Stimulated activated CD4-positive, alpha-beta T cell treated with anti-CD3 and anti-CD28 coated beads, Interleukin-15, amount 100 ng/mL, for 1 hour (primary cell): ENCODE data around the gene IMMP2L.

ENCODE experiments used
- DNase-seq, 2 donors: peaks; one replicate each; pipeline ENCODE4 v3.0.0-alpha.2; 2020; ENCODE audit warnings: low read depth in 1 of 2, low spot score in 1 of 2

IMMP2L gene

GRCh38 chr7:110888641-110889040 lies 673.7 kb downstream of the IMMP2L start:
- no peak for DNase-seq

- no peak for DNase-seq
Observed at GRCh38 chr7:110885474-110885873, 676.8 kb downstream of the IMMP2L start.

DNA sequence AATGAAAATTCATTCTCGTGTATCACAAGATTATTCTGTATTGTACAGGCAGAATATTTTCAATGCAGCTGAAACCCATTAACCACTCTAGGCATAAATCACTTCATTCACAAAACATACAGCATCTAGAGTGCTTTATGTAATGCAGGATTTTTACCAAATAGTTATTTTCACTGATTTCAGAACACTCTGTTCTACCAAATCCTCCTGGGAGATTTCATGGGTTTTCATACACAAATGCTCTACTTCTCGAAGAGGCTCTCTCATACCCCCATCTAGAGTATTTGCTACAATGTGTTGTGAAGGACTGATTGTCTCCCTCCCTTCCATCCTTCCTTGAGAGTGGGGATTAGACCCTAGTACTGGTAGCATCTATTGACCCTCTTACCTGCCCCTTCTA lies 680.6 kb downstream of the IMMP2L start:
- no peak for DNase-seq

- no peak for DNase-seq
Observed at GRCh38 chr7:110880971-110881370, 681.3 kb downstream of the IMMP2L start.

DNA sequence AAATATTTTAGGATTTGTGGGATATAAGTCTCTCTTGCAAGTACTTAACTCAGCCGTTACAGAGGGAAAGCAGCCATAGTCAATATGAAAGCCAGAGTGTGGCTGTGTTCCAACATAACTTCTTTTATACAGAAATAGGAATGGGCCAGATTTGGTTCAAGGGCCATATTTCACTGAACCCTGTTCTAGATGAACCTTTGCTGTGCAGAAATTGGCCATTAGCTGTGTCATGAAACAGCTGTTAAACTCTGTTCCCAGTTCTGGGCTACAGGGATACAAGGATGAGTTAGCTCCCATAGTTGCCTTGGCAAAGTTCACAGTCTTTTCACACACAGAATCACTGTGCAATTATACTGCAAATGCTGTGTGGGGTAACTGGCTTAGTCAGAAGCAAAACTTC lies 685.3 kb downstream of the IMMP2L start:
- DNase-seq: no peak

GRCh38 chr7:110875346-110875745 lies 686.9 kb downstream of the IMMP2L start:
- no peak for DNase-seq

DNA sequence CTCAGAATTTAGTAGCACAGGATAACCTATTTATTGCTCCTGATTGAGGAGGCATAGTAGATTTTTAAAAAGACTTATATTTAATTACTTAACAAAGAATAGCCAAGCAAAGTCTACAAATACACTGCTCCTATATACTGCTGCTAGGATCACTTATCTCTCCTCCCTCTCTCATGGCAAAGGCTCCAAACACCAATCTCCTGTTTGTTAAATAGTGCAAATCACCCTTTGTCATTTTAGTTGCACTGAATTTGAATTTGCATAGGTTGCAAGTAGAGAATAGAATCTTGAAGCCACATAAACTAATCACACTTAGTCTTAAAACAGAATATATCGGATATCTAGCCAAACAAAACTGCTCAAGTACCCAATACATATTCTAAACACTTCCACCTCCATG lies 690.4 kb downstream of the IMMP2L start:
- no peak for DNase-seq

DNA sequence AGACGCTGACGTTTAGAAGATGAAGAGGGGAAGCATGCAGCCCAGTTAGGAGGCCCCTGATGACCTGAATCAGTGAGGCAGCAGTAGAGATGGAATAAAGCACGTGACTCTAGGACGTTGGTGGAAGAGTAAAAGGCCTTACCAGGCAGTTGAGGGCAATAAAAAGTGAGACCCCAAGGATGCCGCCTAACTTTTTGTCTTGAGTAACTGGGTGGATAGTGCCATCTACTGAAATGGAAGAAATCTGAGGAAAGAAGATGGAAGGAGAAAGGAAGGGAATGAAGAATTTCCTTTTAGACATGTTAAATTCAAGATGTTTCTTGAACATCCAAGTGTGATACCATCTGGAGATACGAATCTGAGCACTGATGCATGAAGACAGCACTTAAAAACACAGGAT lies 691.4 kb downstream of the IMMP2L start:
- no peak for DNase-seq

GRCh38 chr7:110868458-110868857 lies 693.8 kb downstream of the IMMP2L start:
- no peak for DNase-seq

GRCh38 chr7:110867771-110868170 lies 694.5 kb downstream of the IMMP2L start:
- no peak for DNase-seq

DNA sequence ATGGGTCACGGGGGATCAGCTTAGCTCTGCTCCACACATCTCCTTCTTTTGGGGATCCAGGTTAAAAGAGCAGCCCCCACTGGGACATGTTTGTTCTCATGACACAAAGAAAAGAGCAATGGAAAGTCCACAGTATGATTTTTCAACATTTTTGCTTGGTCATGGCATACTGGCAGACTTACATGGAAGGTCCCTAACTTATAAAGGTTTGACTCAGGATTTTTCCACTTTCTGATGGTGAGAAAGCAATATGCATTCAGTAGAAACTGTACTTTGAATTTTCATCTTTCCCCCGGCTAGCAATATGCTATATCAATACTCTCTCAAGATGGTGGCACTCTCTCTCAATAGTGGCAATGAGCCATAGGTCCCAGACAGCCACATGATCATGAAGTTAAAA lies 699.0 kb downstream of the IMMP2L start:
- no peak for DNase-seq

GRCh38 chr7:110861163-110861562 lies 701.1 kb downstream of the IMMP2L start:
- no peak for DNase-seq

- no peak for DNase-seq
Observed at GRCh38 chr7:110857106-110857505, 705.2 kb downstream of the IMMP2L start.

DNA sequence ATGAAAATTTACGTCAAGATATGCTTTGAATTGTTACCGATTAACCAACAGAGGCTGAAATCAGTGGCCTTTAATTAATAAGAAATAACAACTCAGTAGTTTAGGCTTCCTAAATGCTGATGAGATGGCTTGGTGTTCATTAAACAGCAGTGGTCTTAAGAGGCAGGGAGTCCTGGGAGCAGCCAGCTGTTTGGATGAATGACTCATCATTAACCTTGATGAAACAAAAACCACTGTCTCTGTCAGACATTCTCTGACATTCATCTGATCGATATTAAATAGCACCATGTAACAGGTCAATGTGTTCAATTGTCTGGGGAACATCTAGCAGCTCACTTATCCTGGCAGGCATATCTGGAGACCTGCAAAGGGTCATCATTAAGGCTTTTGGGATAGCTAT lies 705.6 kb downstream of the IMMP2L start:
- DNase-seq: no peak

GRCh38 chr7:110854651-110855050 lies 707.6 kb downstream of the IMMP2L start:
- DNase-seq: no peak

DNA sequence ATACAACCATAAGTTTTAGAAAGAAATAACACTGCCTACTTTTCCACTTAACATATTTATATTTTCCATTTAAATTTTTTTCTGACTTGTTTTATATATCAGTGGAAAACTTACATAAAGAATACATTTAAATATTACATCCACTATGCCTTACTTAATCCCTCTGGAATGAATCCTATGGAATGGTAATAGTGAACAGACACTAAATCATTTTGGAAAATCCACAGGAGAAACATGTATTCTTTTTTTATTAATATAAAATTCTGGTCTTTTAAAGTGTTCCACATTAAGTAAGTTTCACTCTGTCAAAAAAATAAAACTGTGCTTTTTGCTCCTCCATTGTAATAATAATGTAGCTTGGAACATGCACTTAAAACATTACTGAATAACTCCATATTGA lies 708.1 kb downstream of the IMMP2L start:
- no peak for DNase-seq

DNA sequence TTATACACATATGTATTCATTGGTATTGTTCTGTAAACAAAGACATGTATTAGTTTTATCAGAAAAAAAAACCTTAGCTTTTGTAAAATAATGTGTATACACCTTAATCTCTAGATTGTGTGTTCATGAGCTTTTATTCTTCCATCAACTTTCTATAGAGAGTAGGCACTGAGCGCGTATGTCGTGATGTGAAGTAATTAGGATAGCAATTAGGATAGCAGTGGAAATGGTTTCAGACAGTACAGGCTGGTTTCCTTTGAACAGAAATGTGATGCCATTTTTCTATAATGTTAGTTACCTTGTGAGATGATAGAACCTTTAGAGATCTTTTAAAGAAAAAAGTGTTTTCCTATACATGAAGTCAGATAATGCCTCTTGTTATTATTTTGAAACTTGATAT lies 709.0 kb downstream of the IMMP2L start:
- DNase-seq: no peak

DNA sequence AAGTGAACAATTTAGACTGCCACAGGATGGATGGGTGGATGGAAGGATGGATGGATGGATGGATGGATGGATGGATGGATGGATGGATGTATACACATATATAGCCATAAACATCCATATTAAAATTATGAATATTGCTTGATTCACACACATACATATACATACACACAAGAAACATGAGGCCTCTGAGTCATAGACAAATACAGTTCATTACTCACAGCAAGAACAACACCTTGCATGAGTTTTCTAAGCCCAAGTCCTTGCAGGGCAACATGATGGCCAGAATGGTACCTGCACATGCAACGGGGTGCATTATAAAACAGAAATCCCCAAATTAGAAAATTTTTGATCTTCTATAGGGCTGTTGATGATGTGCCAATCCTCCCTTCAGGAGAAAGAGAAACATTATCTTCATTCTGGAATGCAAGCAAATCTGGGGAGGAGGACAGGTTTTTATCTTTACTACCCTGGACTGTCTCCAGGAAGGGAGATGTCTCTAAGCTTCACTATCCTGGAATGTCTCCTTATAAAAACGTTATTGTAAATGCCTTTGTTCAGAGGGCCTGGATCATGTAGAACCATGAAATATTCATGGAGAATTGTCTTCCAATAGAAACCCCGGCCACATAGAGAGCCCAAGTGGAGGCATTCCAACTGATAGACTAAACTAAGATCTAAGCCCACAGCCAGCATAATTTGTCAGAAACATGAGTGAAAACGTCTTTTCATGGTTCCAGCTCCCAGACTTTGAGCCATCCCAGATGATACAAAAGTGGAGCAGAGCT lies 709.9 kb downstream of the IMMP2L start:
- DNase-seq: no peak

DNA sequence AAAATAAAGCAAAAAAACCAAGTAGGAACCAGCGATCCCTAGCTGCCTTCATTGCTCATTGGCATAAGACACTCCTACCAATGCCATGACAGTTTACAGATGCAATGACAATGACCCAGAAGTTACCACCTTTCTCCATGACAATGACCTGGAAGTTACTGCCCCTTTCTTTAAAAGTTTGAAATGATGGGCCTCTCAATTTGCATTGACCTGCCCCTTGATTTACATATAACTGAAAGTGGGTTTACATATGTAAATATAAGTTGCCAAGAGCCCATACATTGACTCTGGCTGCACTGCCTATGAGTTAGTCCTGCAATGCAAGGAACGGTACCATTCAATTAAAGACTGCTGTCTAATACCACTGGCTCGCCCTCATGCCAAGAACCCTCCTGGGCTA lies 712.1 kb downstream of the IMMP2L start:
- no peak for DNase-seq

GRCh38 chr7:110842796-110843195 lies 719.5 kb downstream of the IMMP2L start:
- DNase-seq: no peak

GRCh38 chr7:110841840-110842545 lies 720.3 kb downstream of the IMMP2L start:
- no peak for DNase-seq

DNA sequence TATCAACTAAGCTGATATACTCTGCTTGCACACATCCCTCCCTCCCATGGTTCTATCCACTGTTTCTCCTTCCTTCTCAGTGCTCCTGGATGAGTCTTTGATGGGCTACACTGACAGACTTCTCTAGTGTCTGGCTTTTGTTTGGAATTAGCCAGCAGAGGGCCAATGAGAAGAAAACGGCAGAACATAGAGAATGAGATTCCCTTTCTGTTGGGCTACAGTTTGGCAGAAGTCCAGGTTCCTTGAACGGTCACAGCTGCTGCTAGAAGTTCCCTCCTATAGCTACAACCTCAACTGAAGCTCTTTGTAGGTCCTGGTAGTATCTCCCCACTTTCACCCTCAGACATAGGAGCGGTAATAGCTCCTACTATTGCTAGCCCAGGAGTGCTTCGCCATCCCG lies 722.4 kb downstream of the IMMP2L start:
- no peak for DNase-seq

DNA sequence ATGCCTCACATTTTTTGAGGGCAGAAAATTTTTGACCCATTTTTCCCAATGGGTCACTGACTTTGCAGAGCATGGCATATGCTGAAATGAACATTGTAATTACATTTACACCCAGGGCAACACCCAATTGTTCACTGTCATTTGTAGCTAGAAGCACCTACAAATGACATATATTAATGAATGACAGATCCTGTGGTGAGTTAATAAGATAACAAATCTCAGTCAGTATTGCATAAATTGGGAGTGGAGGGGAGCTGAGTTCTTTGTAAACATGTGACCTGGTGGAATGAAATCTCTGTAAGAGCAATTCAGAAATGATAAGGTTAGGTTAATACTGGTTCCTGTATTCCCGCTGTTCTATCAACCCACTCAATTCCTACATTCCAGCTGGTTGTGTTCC lies 726.4 kb downstream of the IMMP2L start:
- DNase-seq: no peak
